DND-41 (cell line): ENCODE measurements around the gene VPS36.

ENCODE experiments used
- CTCF ChIP-seq: IDR thresholded peaks from 2 replicates; pipeline ENCODE4 v1.5.1; 2012; ENCODE audit warnings: borderline replicate concordance, low read length, moderate library complexity, mild to moderate bottlenecking; ENCODE audit not compliant: poor library complexity, severe bottlenecking; ENCODE audit errors: extremely low read depth
- EZH2 ChIP-seq: IDR thresholded peaks from 3 replicates; pipeline ENCODE4 v1.6.1; 2012; ENCODE audit warnings: borderline replicate concordance, low read depth, mild to moderate bottlenecking, moderate library complexity, low read length, inconsistent platforms; ENCODE audit not compliant: severe bottlenecking

- no peak for TF ChIP-seq CTCF
- no peak for TF ChIP-seq EZH2
Observed at GRCh38 chr13:52461265-52461664, 10.8 kb upstream of the VPS36 start.
